ENCODE results near the gene ADTRP.

GRCh38 chr6:11803591-11803971 is 25.0 kb upstream of the ADTRP start:
- TF ChIP-seq TCF7L2 (IDR thresholded peaks at IDR 0.05; ENCODE audit: borderline replicate concordance, extremely low read depth, insufficient read depth, insufficient read length) (no peak), CTCF (IDR thresholded peaks at IDR 0.05 in 2 of 3, conservative IDR thresholded peaks at IDR 0.05 in 1 of 3; ENCODE audit: borderline replicate concordance in 1 of 3, insufficient read depth in 1 of 3, low read depth in 2 of 3, low read length in 2 of 3) (no peak), JUND (IDR thresholded peaks at IDR 0.05) (no peak), EZH2 (IDR thresholded peaks at IDR 0.05) (no peak), POLR2AphosphoS5 (IDR thresholded peaks at IDR 0.05; ENCODE audit: low read depth, low read length) (no peak), RAD21 (IDR thresholded peaks at IDR 0.05; ENCODE audit: low read depth) (no peak), EGR1 (IDR thresholded peaks at IDR 0.05; ENCODE audit: low read depth) (no peak), CEBPB (IDR thresholded peaks at IDR 0.05; ENCODE audit: low read depth) (no peak), POLR2A (IDR thresholded peaks at IDR 0.05; ENCODE audit: borderline replicate concordance, extremely low read depth, insufficient read depth, insufficient read length) (no peak), EZH2phosphoT487 (IDR thresholded peaks at IDR 0.05; ENCODE audit: borderline replicate concordance) (no peak), ZFX (IDR thresholded peaks at IDR 0.05) (no peak), SP1 (IDR thresholded peaks at IDR 0.05; ENCODE audit: low read depth) (no peak), SIN3A (IDR thresholded peaks at IDR 0.05; ENCODE audit: low read depth) (no peak), REST (IDR thresholded peaks at IDR 0.05; ENCODE audit: low read depth) (no peak)

Data from HCT116 (cell line).